Mesendoderm (in vitro differentiated cells): ENCODE data around the gene DROSHA.
"Not testable (repeated sequence)": the region's sequence is repeated elsewhere in the genome, so short reads cannot be mapped to it uniquely, and the experiment has no call there.

Experiments
- DNase-seq: peaks from one replicate; pipeline ENCODE4 v3.0.0; 2013
- H2AK5ac ChIP-seq: 2 replicates; pipeline ENCODE4 v1.6.1; 2013; ENCODE audit warnings: low read length, inconsistent platforms
- H2BK120ac ChIP-seq: 2 replicates; pipeline ENCODE4 v1.6.1; 2013; ENCODE audit warnings: low read depth, mild to moderate bottlenecking, low read length, moderate library complexity, mixed read lengths
- H2BK15ac ChIP-seq: replicated peaks from 2 replicates; pipeline ENCODE4 v1.6.1; 2013; ENCODE audit warnings: low read depth, mild to moderate bottlenecking, moderate library complexity
- H2BK5ac ChIP-seq: 2 replicates; pipeline ENCODE4 v1.6.1; 2013; ENCODE audit warnings: low read length, inconsistent platforms
- H3K18ac ChIP-seq: 2 replicates; pipeline ENCODE4 v1.6.1; 2013; ENCODE audit warnings: mild to moderate bottlenecking, low read length, mixed read lengths
- H3K23ac ChIP-seq: one replicate; pipeline ENCODE4 v1.6.1; 2013; ENCODE audit warnings: low read length
- H3K27ac ChIP-seq: 2 replicates; pipeline ENCODE4 v1.5.1; 2013; ENCODE audit warnings: low read depth, mild to moderate bottlenecking, inconsistent platforms, low read length, moderate library complexity
- H3K27me3 ChIP-seq: 2 replicates; pipeline ENCODE4 v1.6.1; 2013; ENCODE audit warnings: low read length, control low read depth, mild to moderate bottlenecking, inconsistent platforms; ENCODE audit not compliant: insufficient read depth, poor library complexity
- H3K36me3 ChIP-seq: 2 replicates; pipeline ENCODE4 v1.6.1; 2013; ENCODE audit warnings: low read length, inconsistent platforms; ENCODE audit not compliant: control insufficient read depth, insufficient read depth
- H3K4ac ChIP-seq: one replicate; pipeline ENCODE4 v1.6.1; 2013; ENCODE audit warnings: low read depth, mild to moderate bottlenecking, low read length, moderate library complexity
- H3K4me1 ChIP-seq: 2 replicates; pipeline ENCODE4 v1.6.1; 2013; ENCODE audit warnings: low read depth, low read length, inconsistent platforms; ENCODE audit not compliant: control insufficient read depth
- H3K4me2 ChIP-seq: 2 replicates; pipeline ENCODE4 v1.6.1; 2013; ENCODE audit warnings: low read length
- H3K4me3 ChIP-seq: 2 replicates; pipeline ENCODE4 v1.5.1; 2013; ENCODE audit warnings: mild to moderate bottlenecking, low read length
- H3K56ac ChIP-seq: one replicate; pipeline ENCODE4 v1.6.1; 2013; ENCODE audit warnings: low read length
- H3K79me1 ChIP-seq: 2 replicates; pipeline ENCODE4 v1.6.1; 2013; ENCODE audit warnings: low read length, inconsistent platforms
- H3K79me2 ChIP-seq: 2 replicates; pipeline ENCODE4 v1.6.1; 2013; ENCODE audit warnings: mild to moderate bottlenecking, low read length; ENCODE audit not compliant: control insufficient read depth, insufficient read depth
- H3K9ac ChIP-seq: 2 replicates; pipeline ENCODE4 v1.6.1; 2013; ENCODE audit warnings: low read length, inconsistent platforms
- H4K5ac ChIP-seq: one replicate; pipeline ENCODE4 v1.6.1; 2013; ENCODE audit warnings: low read length
- H4K8ac ChIP-seq: one replicate; pipeline ENCODE4 v1.6.1; 2013; ENCODE audit warnings: low read depth, mild to moderate bottlenecking, control low read depth, low read length, moderate library complexity
- WGBS: extraction: QIAGEN DNeasy Blood & Tissue Kit; methylation state at CpG from one replicate; pipeline ENCODE4 v1.1.7; 2013; ENCODE audit warnings: low lambda C conversion rate, missing lambda C conversion rate; ENCODE audit not compliant: insufficient coverage; ENCODE audit errors: extremely low coverage; 5-methylcytosine and 5-hydroxymethylcytosine counted together

DROSHA gene

GRCh38 chr5:31404325-31404724 is 127.6 kb downstream of the DROSHA start:
- H3K27me3 ChIP-seq, result no peaks in the 10 kb centered on the region
- no peak overlapping the region for H3K18ac ChIP-seq
- H3K4me3 ChIP-seq, result no peak overlapping the region
- H3K27ac ChIP-seq, result no peak overlapping the region
- no peak overlapping the region for H2BK15ac ChIP-seq
- H2AK5ac ChIP-seq, result no peak overlapping the region
- no peaks in the 10 kb centered on the region for H3K4me1 ChIP-seq
- no peak overlapping the region for H2BK120ac ChIP-seq
- no peak overlapping the region for H3K56ac ChIP-seq
- peaks cover 3% of the 10 kb centered on the region for H3K36me3 ChIP-seq
- H3K9ac ChIP-seq, result no peak overlapping the region
- H3K4ac ChIP-seq, result no peak overlapping the region
- H4K8ac ChIP-seq, result no peak overlapping the region
- no peaks in the 10 kb centered on the region for H3K79me2 ChIP-seq
- no peak overlapping the region for H3K4me2 ChIP-seq
- DNase-seq, result no peak
- H3K79me1 ChIP-seq, result no peaks in the 10 kb centered on the region
- no peak overlapping the region for H2BK5ac ChIP-seq
- no peak overlapping the region for H3K23ac ChIP-seq
- H4K5ac ChIP-seq, result no peak overlapping the region
- no CpG with 5 or more reads among the region's 3 CpGs for WGBS

- H3K79me2 ChIP-seq, result no peaks in the 10 kb centered on the region
- H4K8ac ChIP-seq, result no peak overlapping the region
- no peak overlapping the region for H2BK5ac ChIP-seq
- no peak overlapping the region for H3K9ac ChIP-seq
- no peak overlapping the region for H3K4ac ChIP-seq
- no peak overlapping the region for H3K4me2 ChIP-seq
- peaks cover 3% of the 10 kb centered on the region for H3K36me3 ChIP-seq
- no peaks in the 10 kb centered on the region for H3K27me3 ChIP-seq
- H3K79me1 ChIP-seq, result no peaks in the 10 kb centered on the region
- no peak overlapping the region for H3K23ac ChIP-seq
- H3K4me1 ChIP-seq, result no peaks in the 10 kb centered on the region
- no peak overlapping the region for H2AK5ac ChIP-seq
- no peak overlapping the region for H3K27ac ChIP-seq
- H2BK120ac ChIP-seq, result no peak overlapping the region
- H3K56ac ChIP-seq, result no peak overlapping the region
- no peak overlapping the region for H4K5ac ChIP-seq
- no peak overlapping the region for H3K4me3 ChIP-seq
- no peak overlapping the region for H2BK15ac ChIP-seq
- WGBS, result no CpG with 5 or more reads among the region's 3 CpGs
- no peak overlapping the region for H3K18ac ChIP-seq
- no peak for DNase-seq
These were observed 130.2 kb downstream of the DROSHA start for GRCh38 chr5:31401691-31402090.

- Histone ChIP-seq H3K27ac (peak overlapping the region; percentile 46), H3K23ac (no peak overlapping the region), H3K79me2 (no peaks in the 10 kb centered on the region), H2AK5ac (no peak overlapping the region), H3K36me3 (no peaks in the 10 kb centered on the region), H2BK15ac (no peak overlapping the region), H3K4ac (no peak overlapping the region), H3K4me1 (no peaks in the 10 kb centered on the region), H2BK120ac (no peak overlapping the region), H3K56ac (peak overlapping the region; percentile 52), H3K9ac (no peak overlapping the region), H4K8ac (no peak overlapping the region), H3K4me3 (no peak overlapping the region), H3K27me3 (no peaks in the 10 kb centered on the region), H3K79me1 (no peaks in the 10 kb centered on the region), H2BK5ac (no peak overlapping the region), H3K18ac (no peak overlapping the region), H3K4me2 (no peak overlapping the region), H4K5ac (no peak overlapping the region)
- no CpG with 5 or more reads among the region's 11 CpGs for WGBS
- DNase-seq, result no peak
These were observed 133.9 kb downstream of the DROSHA start for GRCh38 chr5:31397926-31398557.

GRCh38 chr5:31396611-31397295 is 135.1 kb downstream of the DROSHA start:
- Histone ChIP-seq H3K23ac (no peak overlapping the region), H3K4me1 (no peaks in the 10 kb centered on the region), H2AK5ac (no peak overlapping the region), H3K79me1 (no peaks in the 10 kb centered on the region), H3K4ac (no peak overlapping the region), H3K4me3 (no peak overlapping the region), H3K18ac (no peak overlapping the region), H3K27ac (peak overlapping the region; percentile 22), H4K5ac (no peak overlapping the region), H3K79me2 (no peaks in the 10 kb centered on the region), H2BK5ac (no peak overlapping the region), H3K36me3 (no peaks in the 10 kb centered on the region), H3K4me2 (no peak overlapping the region), H3K27me3 (no peaks in the 10 kb centered on the region), H3K56ac (no peak overlapping the region), H2BK15ac (no peak overlapping the region), H2BK120ac (no peak overlapping the region), H3K9ac (no peak overlapping the region), H4K8ac (no peak overlapping the region)
- WGBS, result no CpG with 5 or more reads among the region's 12 CpGs
- DNase-seq, result peak; percentile 57

- H3K4me2 ChIP-seq, H3K9ac ChIP-seq, H3K27me3 ChIP-seq, H3K18ac ChIP-seq, H3K79me2 ChIP-seq, H3K27ac ChIP-seq, H4K8ac ChIP-seq, H3K4ac ChIP-seq, H2AK5ac ChIP-seq, DNase-seq, H2BK5ac ChIP-seq, H3K23ac ChIP-seq, H2BK120ac ChIP-seq, H2BK15ac ChIP-seq, H3K56ac ChIP-seq, H3K4me1 ChIP-seq, H4K5ac ChIP-seq, H3K79me1 ChIP-seq, H3K36me3 ChIP-seq, H3K4me3 ChIP-seq: not testable (repeated sequence)
- no CpG with 5 or more reads among the region's 14 CpGs for WGBS
These were observed 136.3 kb downstream of the DROSHA start for GRCh38 chr5:31395450-31396045.
